ENCODE measurements around the gene SLC25A48.

SLC25A48 gene

GRCh38 chr5:135890296-135890695, 55.8 kb downstream of the SLC25A48 start:
- Histone ChIP-seq H3K4me3 (no peak overlapping the region), H3K36me3 (no peaks in the 10 kb centered on the region), H3K27ac (no peak overlapping the region), H3K4me1 (peaks cover 0 to 3% (median 0%) of the 10 kb centered on the region in 4 donors), H3K9me3 (no peaks in the 10 kb centered on the region), H3K27me3 (peaks cover 0 to 27% of the 10 kb centered on the region in 2 donors)
- DNase-seq, result no peak
- intact Hi-C loops (cut with DNase I; ENCODE audit: low total_unique reads), result no loop called here
- TF ChIP-seq CTCF (IDR thresholded peaks at IDR 0.05), result no peak

- Histone ChIP-seq H3K9me3 (no peaks in the 10 kb centered on the region), H3K4me3 (no peak overlapping the region), H3K27ac (no peak overlapping the region), H3K4me1 (peaks cover 0 to 3% (median 0%) of the 10 kb centered on the region in 4 donors), H3K36me3 (no peaks in the 10 kb centered on the region), H3K27me3 (peaks cover 0 to 26% of the 10 kb centered on the region in 2 donors)
- no peak for DNase-seq
- no peak for TF ChIP-seq CTCF (IDR thresholded peaks at IDR 0.05)
- intact Hi-C loops (cut with DNase I; ENCODE audit: low total_unique reads), result no loop called here
These were observed 56.4 kb downstream of the SLC25A48 start for GRCh38 chr5:135890867-135891266.

- DNase-seq, result no peak
- peaks cover 0 to 3% (median 0%) of the 10 kb centered on the region in 4 donors for H3K4me1 ChIP-seq
- H3K9me3 ChIP-seq, result no peaks in the 10 kb centered on the region
- H3K36me3 ChIP-seq, result no peaks in the 10 kb centered on the region
- intact Hi-C loops (cut with DNase I; ENCODE audit: low total_unique reads), result no loop called here
- H3K27me3 ChIP-seq, result peaks cover 0 to 26% of the 10 kb centered on the region in 2 donors
- TF ChIP-seq CTCF (IDR thresholded peaks at IDR 0.05), result no peak
- no peak overlapping the region for H3K4me3 ChIP-seq
- no peak overlapping the region for H3K27ac ChIP-seq
These were observed 56.8 kb downstream of the SLC25A48 start for GRCh38 chr5:135891268-135891667.

GRCh38 chr5:135891791-135892190, 57.3 kb downstream of the SLC25A48 start:
- no peak for DNase-seq
- Histone ChIP-seq H3K27ac (no peak overlapping the region), H3K4me3 (no peak overlapping the region), H3K4me1 (peaks cover 0 to 3% (median 0%) of the 10 kb centered on the region in 4 donors), H3K27me3 (peaks cover 0 to 23% of the 10 kb centered on the region in 2 donors), H3K9me3 (no peaks in the 10 kb centered on the region), H3K36me3 (no peaks in the 10 kb centered on the region)
- intact Hi-C loops (cut with DNase I; ENCODE audit: low total_unique reads), result no loop called here
- no peak for TF ChIP-seq CTCF (IDR thresholded peaks at IDR 0.05)

- H3K4me3 ChIP-seq, result no peak overlapping the region
- no peaks in the 10 kb centered on the region for H3K36me3 ChIP-seq
- H3K9me3 ChIP-seq, result no peaks in the 10 kb centered on the region
- TF ChIP-seq CTCF (IDR thresholded peaks at IDR 0.05), result no peak
- DNase-seq, result no peak
- peaks cover 0 to 22% of the 10 kb centered on the region in 2 donors for H3K27me3 ChIP-seq
- H3K27ac ChIP-seq, result no peak overlapping the region
- intact Hi-C loops (cut with DNase I; ENCODE audit: low total_unique reads), result no loop called here
- H3K4me1 ChIP-seq, result no peaks in the 10 kb centered on the region
These were observed 59.8 kb downstream of the SLC25A48 start for GRCh38 chr5:135894276-135894675.

- no peak for TF ChIP-seq CTCF (IDR thresholded peaks at IDR 0.05)
- Histone ChIP-seq H3K36me3 (no peaks in the 10 kb centered on the region), H3K4me1 (no peaks in the 10 kb centered on the region), H3K4me3 (no peak overlapping the region), H3K27ac (no peak overlapping the region), H3K27me3 (peaks cover 0 to 23% of the 10 kb centered on the region in 2 donors), H3K9me3 (no peaks in the 10 kb centered on the region)
- intact Hi-C loops (cut with DNase I; ENCODE audit: low total_unique reads), result no loop called here
- no peak for DNase-seq
These were observed 60.3 kb downstream of the SLC25A48 start for GRCh38 chr5:135894789-135895188.
